ENCODE measurements around the gene SUN3. TPM values are rescaled to one million over a fixed set of nuclear protein-coding genes. Genes with fewer than 3 reads are reported as not detected.
"Not testable (repeated sequence)": the region's sequence is repeated elsewhere in the genome, so short reads cannot be mapped to it uniquely, and the experiment has no call there.

Gene SUN3
- total RNA-seq, 1 experiment from 2014 or later, result not detected

- H3K4me3 ChIP-seq, result peak overlapping the region; percentile 22; the same call in 1 of the 2 replicates
- DNase-seq, result peak; percentile 78
- no peaks in the 10 kb centered on the region for H3K9me3 ChIP-seq
- no peaks in the 10 kb centered on the region for H3K27me3 ChIP-seq
- H3K36me3 ChIP-seq, result no peaks in the 10 kb centered on the region
Observed at GRCh38 chr7:47991741-47992311, 37.1 kb downstream of the SUN3 start.

- Histone ChIP-seq H3K36me3 (no peaks in the 10 kb centered on the region), H3K9me3 (no peaks in the 10 kb centered on the region), H3K4me3 (no peak overlapping the region), H3K27me3 (no peaks in the 10 kb centered on the region)
- no peak for DNase-seq
Observed at GRCh38 chr7:47991270-47991669, 37.6 kb downstream of the SUN3 start.

- H3K9me3 ChIP-seq, result no peaks in the 10 kb centered on the region
- DNase-seq, result no peak
- no peaks in the 10 kb centered on the region for H3K36me3 ChIP-seq
- H3K27me3 ChIP-seq, result no peaks in the 10 kb centered on the region
- H3K4me3 ChIP-seq, result no peak overlapping the region
Observed at GRCh38 chr7:47990592-47990991, 38.3 kb downstream of the SUN3 start.

- H3K4me3 ChIP-seq, H3K36me3 ChIP-seq, H3K9me3 ChIP-seq, DNase-seq, H3K27me3 ChIP-seq: not testable (repeated sequence)
Observed at GRCh38 chr7:47989607-47990400, 39.1 kb downstream of the SUN3 start.

GRCh38 chr7:47988496-47989386, 40.2 kb downstream of the SUN3 start:
- Histone ChIP-seq H3K9me3 (no peaks in the 10 kb centered on the region), H3K27me3 (no peaks in the 10 kb centered on the region), H3K36me3 (no peaks in the 10 kb centered on the region), H3K4me3 (no peak overlapping the region)
- DNase-seq, result no peak

GRCh38 chr7:47982610-47983009, 46.3 kb downstream of the SUN3 start:
- H3K36me3 ChIP-seq, result peaks cover 10% of the 10 kb centered on the region
- no peak overlapping the region for H3K4me3 ChIP-seq
- H3K27me3 ChIP-seq, result no peaks in the 10 kb centered on the region
- DNase-seq, result no peak
- H3K9me3 ChIP-seq, result no peaks in the 10 kb centered on the region

GRCh38 chr7:47980648-47981047, 48.3 kb downstream of the SUN3 start:
- H3K36me3 ChIP-seq, result peaks cover 29% of the 10 kb centered on the region
- not testable (repeated sequence) for H3K27me3 ChIP-seq, H3K4me3 ChIP-seq, DNase-seq, H3K9me3 ChIP-seq

- no peak for DNase-seq
- Histone ChIP-seq H3K9me3 (no peaks in the 10 kb centered on the region), H3K27me3 (no peaks in the 10 kb centered on the region), H3K4me3 (peak overlapping the region; percentile 92), H3K36me3 (peaks cover 34% of the 10 kb centered on the region)
Observed at GRCh38 chr7:47979832-47980181, 49.1 kb downstream of the SUN3 start.

GRCh38 chr7:47979145-47979831, 49.6 kb downstream of the SUN3 start, which contains the start of gene HUS1:
TSS of gene HUS1 (minus strand) at chr7:47979615. CDS start at chr7:47979519, 96 bp downstream.
- peak within 1 kb of the TSS; percentile 92 for H3K4me3 ChIP-seq
- peaks cover 39% of the 10 kb centered on the region for H3K36me3 ChIP-seq
- no peaks in the 10 kb centered on the region for H3K9me3 ChIP-seq
- peak; percentile 93 for DNase-seq
- H3K27me3 ChIP-seq, result no peaks in the 10 kb centered on the region

- Histone ChIP-seq H3K4me3 (peak overlapping the region; percentile 92), H3K27me3 (no peaks in the 10 kb centered on the region), H3K9me3 (no peaks in the 10 kb centered on the region), H3K36me3 (peaks cover 45% of the 10 kb centered on the region)
- DNase-seq, result no peak
Observed at GRCh38 chr7:47978790-47979144, 50.1 kb downstream of the SUN3 start.

GRCh38 chr7:47973739-47974138, 55.2 kb downstream of the SUN3 start:
- Histone ChIP-seq H3K9me3 (no peaks in the 10 kb centered on the region), H3K36me3 (peaks cover 71% of the 10 kb centered on the region), H3K27me3 (no peaks in the 10 kb centered on the region), H3K4me3 (no peak overlapping the region)
- DNase-seq, result no peak

GRCh38 chr7:47970761-47971160, 58.1 kb downstream of the SUN3 start:
- H3K9me3 ChIP-seq, result no peaks in the 10 kb centered on the region

GRCh38 chr7:47968847-47969774, 59.8 kb downstream of the SUN3 start:
- no peaks in the 10 kb centered on the region for H3K27me3 ChIP-seq
- no peak overlapping the region for H3K4me3 ChIP-seq
- peak; percentile 48 for DNase-seq
- H3K9me3 ChIP-seq, result no peaks in the 10 kb centered on the region
- H3K36me3 ChIP-seq, result peaks cover 71% of the 10 kb centered on the region

More at GRCh38 chr7:47970761-47971160, 58.1 kb downstream of the SUN3 start:
- Histone ChIP-seq H3K36me3 (peaks cover 70% of the 10 kb centered on the region), H3K27me3 (no peaks in the 10 kb centered on the region), H3K4me3 (no peak overlapping the region)
- DNase-seq, result no peak

- no peak for DNase-seq
- no peaks in the 10 kb centered on the region for H3K27me3 ChIP-seq
- H3K36me3 ChIP-seq, result peaks cover 68% of the 10 kb centered on the region
- H3K4me3 ChIP-seq, result no peak overlapping the region
- no peaks in the 10 kb centered on the region for H3K9me3 ChIP-seq
Observed at GRCh38 chr7:47967708-47968107, 61.2 kb downstream of the SUN3 start.

GRCh38 chr7:47967123-47967522, 61.8 kb downstream of the SUN3 start:
- Histone ChIP-seq H3K4me3 (no peak overlapping the region), H3K9me3 (no peaks in the 10 kb centered on the region), H3K27me3 (no peaks in the 10 kb centered on the region), H3K36me3 (peaks cover 67% of the 10 kb centered on the region)
- DNase-seq, result no peak

GRCh38 chr7:47965456-47965855, 63.5 kb downstream of the SUN3 start:
- H3K9me3 ChIP-seq, result no peaks in the 10 kb centered on the region
- no peaks in the 10 kb centered on the region for H3K27me3 ChIP-seq
- no peak overlapping the region for H3K4me3 ChIP-seq
- DNase-seq, result no peak
- peaks cover 62% of the 10 kb centered on the region for H3K36me3 ChIP-seq
